ENCODE data around the gene P4HB. TPM values are rescaled to one million over a fixed set of nuclear protein-coding genes. Genes with fewer than 3 reads are reported as not detected.

The P4HB gene
- total RNA-seq, 1 experiment from 2014 or later, result 777 TPM

DNA sequence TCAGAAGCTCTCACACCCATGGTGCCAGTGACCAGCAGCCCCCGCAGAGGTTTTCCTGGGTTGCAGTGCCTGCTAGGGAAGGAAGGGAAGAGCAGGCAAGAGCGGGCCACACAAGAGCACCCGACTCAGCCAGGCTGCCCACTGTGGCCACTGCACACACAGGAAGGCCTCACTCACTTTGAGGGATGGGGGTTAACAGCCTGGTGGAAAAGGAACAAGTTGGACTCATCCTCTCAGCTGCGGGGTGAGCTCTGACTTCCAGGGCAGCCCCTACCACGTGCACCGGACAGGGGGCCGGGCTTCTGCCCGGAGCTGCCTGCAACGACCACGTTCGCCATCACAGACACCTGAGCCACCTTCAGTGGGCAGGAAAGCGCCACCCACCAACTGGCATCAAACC, 8.1 kb downstream of the P4HB start:
- intact Hi-C loops (cut with micrococcal nuclease; ENCODE audit: unreplicated experiment), result no loop called here
- H3K27me3 Mint-ChIP-seq (ENCODE audit: unreplicated experiment), result no peaks in the 10 kb centered on the region
- no peak overlapping the region for H3K4me3 Mint-ChIP-seq (ENCODE audit: low read depth, unreplicated experiment)
- TF ChIP-seq, protein P1, sequence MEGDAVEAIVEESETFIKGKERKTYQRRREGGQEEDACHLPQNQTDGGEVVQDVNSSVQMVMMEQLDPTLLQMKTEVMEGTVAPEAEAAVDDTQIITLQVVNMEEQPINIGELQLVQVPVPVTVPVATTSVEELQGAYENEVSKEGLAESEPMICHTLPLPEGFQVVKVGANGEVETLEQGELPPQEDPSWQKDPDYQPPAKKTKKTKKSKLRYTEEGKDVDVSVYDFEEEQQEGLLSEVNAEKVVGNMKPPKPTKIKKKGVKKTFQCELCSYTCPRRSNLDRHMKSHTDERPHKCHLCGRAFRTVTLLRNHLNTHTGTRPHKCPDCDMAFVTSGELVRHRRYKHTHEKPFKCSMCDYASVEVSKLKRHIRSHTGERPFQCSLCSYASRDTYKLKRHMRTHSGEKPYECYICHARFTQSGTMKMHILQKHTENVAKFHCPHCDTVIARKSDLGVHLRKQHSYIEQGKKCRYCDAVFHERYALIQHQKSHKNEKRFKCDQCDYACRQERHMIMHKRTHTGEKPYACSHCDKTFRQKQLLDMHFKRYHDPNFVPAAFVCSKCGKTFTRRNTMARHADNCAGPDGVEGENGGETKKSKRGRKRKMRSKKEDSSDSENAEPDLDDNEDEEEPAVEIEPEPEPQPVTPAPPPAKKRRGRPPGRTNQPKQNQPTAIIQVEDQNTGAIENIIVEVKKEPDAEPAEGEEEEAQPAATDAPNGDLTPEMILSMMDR (IDR thresholded peaks at IDR 0.05; ENCODE audit: unreplicated experiment), result no peak
- DNase-seq, result no peak
- H3K4me1 Mint-ChIP-seq (ENCODE audit: low read depth, unreplicated experiment), result no peaks in the 10 kb centered on the region
- H3K27ac Mint-ChIP-seq (ENCODE audit: unreplicated experiment), result no peak overlapping the region
- no TSS peak for BruUV-seq (replicated peaks)
- no peaks in the 10 kb centered on the region for H3K9me3 Mint-ChIP-seq (ENCODE audit: low read depth, unreplicated experiment)
- CTCF ChIA-PET, result interaction anchor here (0.6 kb wide), 1 partner anchor 141 kb away, joined by 3 read pairs; no protein-coding TSS in a partner anchor
- H3K36me3 Mint-ChIP-seq (ENCODE audit: insufficient read depth, unreplicated experiment), result peaks cover 91% of the 10 kb centered on the region

GRCh38 chr17:81851423-81851822, 8.9 kb downstream of the P4HB start:
- CTCF ChIA-PET, result no interaction called here
- TF ChIP-seq, protein P1 (IDR thresholded peaks at IDR 0.05; ENCODE audit: unreplicated experiment), result no peak
- H3K36me3 Mint-ChIP-seq (ENCODE audit: insufficient read depth, unreplicated experiment), result peaks cover 91% of the 10 kb centered on the region
- H3K4me3 Mint-ChIP-seq (ENCODE audit: low read depth, unreplicated experiment), result no peak overlapping the region
- H3K4me1 Mint-ChIP-seq (ENCODE audit: low read depth, unreplicated experiment), result no peaks in the 10 kb centered on the region
- intact Hi-C loops (cut with micrococcal nuclease; ENCODE audit: unreplicated experiment), result no loop called here
- H3K9me3 Mint-ChIP-seq (ENCODE audit: low read depth, unreplicated experiment), result no peaks in the 10 kb centered on the region
- no TSS peak for BruUV-seq (replicated peaks)
- no peaks in the 10 kb centered on the region for H3K27me3 Mint-ChIP-seq (ENCODE audit: unreplicated experiment)
- no peak overlapping the region for H3K27ac Mint-ChIP-seq (ENCODE audit: unreplicated experiment)
- no peak for DNase-seq

DNA sequence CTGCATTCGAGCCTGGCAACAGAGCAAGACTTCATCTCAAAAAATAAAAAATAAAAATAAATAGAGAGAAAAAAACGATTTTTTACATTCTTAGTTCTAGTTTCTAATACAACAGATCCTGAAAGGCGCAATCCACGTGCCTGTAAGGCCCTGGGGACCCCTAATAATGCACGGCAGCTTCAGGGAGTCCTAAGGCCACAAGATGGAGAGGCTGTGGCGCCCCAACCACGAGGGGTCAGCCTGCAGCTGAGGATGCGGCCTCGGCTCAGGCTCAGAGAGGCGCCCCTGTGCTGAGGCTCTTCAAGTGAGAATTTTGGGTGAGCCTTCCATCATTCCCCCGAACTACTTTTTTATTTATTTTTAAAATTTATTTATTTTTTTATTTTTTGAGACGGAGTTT, 10.9 kb downstream of the P4HB start:
- Mint-ChIP-seq H3K36me3 (ENCODE audit: insufficient read depth, unreplicated experiment) (peaks cover 90% of the 10 kb centered on the region), H3K27me3 (ENCODE audit: unreplicated experiment) (no peaks in the 10 kb centered on the region), H3K27ac (ENCODE audit: unreplicated experiment) (no peak overlapping the region), H3K4me3 (ENCODE audit: low read depth, unreplicated experiment) (no peak overlapping the region), H3K9me3 (ENCODE audit: low read depth, unreplicated experiment) (no peaks in the 10 kb centered on the region), H3K4me1 (ENCODE audit: low read depth, unreplicated experiment) (no peaks in the 10 kb centered on the region)
- BruUV-seq (replicated peaks), result no TSS peak
- TF ChIP-seq, protein P1 (IDR thresholded peaks at IDR 0.05; ENCODE audit: unreplicated experiment), result no peak
- intact Hi-C loops (cut with micrococcal nuclease; ENCODE audit: unreplicated experiment), result no loop called here
- CTCF ChIA-PET, result no interaction called here
- DNase-seq, result no peak

GRCh38 chr17:81846743-81847689, 13.3 kb downstream of the P4HB start:
- no peak overlapping the region for H3K27ac Mint-ChIP-seq (ENCODE audit: unreplicated experiment)
- no peak for DNase-seq
- CTCF ChIA-PET, result no interaction called here
- TF ChIP-seq, protein P1 (IDR thresholded peaks at IDR 0.05; ENCODE audit: unreplicated experiment), result no peak
- H3K36me3 Mint-ChIP-seq (ENCODE audit: insufficient read depth, unreplicated experiment), result peaks cover 90% of the 10 kb centered on the region
- H3K27me3 Mint-ChIP-seq (ENCODE audit: unreplicated experiment), result no peaks in the 10 kb centered on the region
- intact Hi-C loops (cut with micrococcal nuclease; ENCODE audit: unreplicated experiment), result no loop called here
- H3K9me3 Mint-ChIP-seq (ENCODE audit: low read depth, unreplicated experiment), result no peaks in the 10 kb centered on the region
- no TSS peak for BruUV-seq (replicated peaks)
- H3K4me3 Mint-ChIP-seq (ENCODE audit: low read depth, unreplicated experiment), result no peak overlapping the region
- no peaks in the 10 kb centered on the region for H3K4me1 Mint-ChIP-seq (ENCODE audit: low read depth, unreplicated experiment)
